ENCODE measurements around the gene TRIM45. TPM values are rescaled to one million over a fixed set of nuclear protein-coding genes. Genes with fewer than 3 reads are reported as not detected.

Gene TRIM45
- total RNA-seq, 4 donors from 2014 or later, result 0.60 to 2.0 (median 0.87) TPM

GRCh38 chr1:117076648-117077047 lies 44.9 kb downstream of the TRIM45 start:
- DNase-seq (ENCODE audit: low spot score) (no peak), ATAC-seq (ENCODE audit: low FRiP score) (no peak)
- TF ChIP-seq, protein P1, sequence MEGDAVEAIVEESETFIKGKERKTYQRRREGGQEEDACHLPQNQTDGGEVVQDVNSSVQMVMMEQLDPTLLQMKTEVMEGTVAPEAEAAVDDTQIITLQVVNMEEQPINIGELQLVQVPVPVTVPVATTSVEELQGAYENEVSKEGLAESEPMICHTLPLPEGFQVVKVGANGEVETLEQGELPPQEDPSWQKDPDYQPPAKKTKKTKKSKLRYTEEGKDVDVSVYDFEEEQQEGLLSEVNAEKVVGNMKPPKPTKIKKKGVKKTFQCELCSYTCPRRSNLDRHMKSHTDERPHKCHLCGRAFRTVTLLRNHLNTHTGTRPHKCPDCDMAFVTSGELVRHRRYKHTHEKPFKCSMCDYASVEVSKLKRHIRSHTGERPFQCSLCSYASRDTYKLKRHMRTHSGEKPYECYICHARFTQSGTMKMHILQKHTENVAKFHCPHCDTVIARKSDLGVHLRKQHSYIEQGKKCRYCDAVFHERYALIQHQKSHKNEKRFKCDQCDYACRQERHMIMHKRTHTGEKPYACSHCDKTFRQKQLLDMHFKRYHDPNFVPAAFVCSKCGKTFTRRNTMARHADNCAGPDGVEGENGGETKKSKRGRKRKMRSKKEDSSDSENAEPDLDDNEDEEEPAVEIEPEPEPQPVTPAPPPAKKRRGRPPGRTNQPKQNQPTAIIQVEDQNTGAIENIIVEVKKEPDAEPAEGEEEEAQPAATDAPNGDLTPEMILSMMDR (IDR thresholded peaks at IDR 0.05), result no peak

DNA sequence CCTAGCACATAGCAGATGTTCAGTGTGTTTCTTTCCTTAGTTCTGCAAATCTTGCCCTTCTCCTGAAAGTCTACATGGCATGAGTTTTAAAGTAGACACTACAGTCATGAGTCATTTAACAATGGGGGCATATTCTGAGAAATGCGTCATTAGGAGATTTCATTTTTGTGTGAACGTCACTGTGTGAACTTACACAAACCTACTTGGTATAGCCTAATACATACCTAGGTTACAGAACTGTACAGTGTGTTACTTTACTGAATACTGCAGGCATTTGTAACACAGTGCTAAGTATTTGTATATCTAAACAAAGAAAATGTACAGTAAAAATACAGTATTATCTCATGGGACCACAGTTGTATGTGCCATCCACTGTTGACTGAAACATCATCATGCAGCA lies 51.4 kb downstream of the TRIM45 start:
- DNase-seq (ENCODE audit: low spot score) (no peak), ATAC-seq (ENCODE audit: low FRiP score) (no peak)
- TF ChIP-seq, protein P1 (IDR thresholded peaks at IDR 0.05), result no peak

DNA sequence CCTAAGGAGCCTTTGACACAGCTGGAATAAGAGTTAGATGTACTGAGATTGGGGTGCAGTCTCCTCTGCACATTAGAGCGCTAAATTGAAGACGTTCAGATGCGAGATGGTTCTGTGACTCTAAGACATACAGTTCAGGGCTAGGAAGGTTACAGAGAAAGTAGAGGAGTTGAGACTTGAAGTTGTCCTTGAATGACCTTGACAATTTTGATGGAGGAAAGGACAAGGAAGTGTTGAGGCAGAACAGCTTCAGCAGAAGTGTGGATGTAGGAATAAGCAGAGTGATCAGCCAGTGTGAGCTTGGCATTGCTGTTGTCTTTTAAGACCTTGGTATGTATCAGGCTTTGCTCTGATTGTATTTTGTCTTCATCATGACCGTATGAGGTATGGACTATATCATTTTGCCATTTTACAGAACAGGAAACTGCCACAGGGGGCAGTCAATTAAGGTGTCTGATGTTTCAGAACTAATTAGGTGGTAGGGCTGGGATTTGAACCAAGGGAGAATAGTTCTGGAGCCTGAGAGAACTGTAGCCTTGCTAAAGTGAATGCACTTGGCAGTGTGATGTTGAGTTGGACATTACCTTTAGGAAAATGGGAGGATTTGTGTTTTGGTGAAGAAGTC lies 52.2 kb downstream of the TRIM45 start:
- DNase-seq (ENCODE audit: low spot score), result no peak
- ATAC-seq (ENCODE audit: low FRiP score), result no peak
- TF ChIP-seq, protein P1 (IDR thresholded peaks at IDR 0.05), result no peak

DNA sequence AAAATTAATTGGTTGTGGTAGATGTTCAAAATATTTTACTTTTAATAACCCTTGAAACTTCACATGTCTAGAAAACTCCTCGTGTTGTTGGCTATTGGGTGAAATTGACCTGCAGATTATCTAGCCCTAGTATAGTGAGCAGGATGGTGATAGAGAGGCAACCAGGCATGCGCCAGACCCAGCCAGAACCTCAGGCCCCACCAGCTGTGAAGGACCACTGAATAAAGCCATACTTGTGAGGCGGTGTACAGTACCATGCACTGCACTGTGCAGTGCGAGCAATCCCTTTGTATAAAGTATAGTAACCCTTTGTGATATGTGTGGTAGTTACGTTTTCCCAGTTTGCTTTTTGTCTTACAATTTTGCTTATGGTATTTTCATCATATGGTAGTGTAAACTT lies 53.0 kb downstream of the TRIM45 start:
- TF ChIP-seq, protein P1 (IDR thresholded peaks at IDR 0.05), result no peak
- no peak for DNase-seq (ENCODE audit: low spot score)
- no peak for ATAC-seq (ENCODE audit: low FRiP score)

DNA sequence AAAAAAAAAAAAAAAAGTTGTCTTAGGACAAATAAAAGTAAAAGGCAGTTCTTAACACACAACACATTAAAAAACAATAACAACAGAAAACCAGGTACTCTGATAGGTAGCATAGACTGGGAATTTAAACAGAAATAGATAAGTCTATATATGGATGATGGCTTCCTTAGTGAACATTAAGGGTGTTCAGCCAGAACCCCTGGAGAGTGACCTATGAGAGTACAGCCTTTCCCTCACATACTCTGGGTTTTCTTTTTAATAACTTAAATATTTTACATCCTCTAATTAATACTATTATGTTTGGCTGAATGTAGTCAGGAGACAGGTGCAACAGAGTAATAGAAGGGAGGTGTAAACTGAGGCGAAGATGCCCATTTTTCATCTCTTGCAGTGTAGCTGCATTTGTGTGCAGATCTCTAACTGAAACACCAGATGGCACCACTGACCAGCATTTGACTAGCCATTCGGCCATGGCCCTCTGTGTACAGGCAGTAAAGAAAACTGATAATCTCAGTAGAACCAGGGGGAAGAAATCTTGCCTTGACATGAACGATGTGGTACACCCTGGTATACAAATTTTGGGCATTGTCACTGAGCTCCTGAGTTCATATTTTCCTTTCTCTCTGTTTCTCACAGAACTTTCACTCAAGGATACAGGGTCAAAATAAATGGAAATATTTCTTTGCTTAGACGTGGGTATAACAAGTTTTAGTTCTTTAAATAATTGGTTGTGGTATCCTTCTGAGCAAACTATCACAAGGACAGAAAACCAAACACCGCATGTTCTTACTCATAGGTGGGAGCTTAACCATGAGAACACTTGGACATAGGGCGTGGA lies 53.8 kb downstream of the TRIM45 start:
- ATAC-seq (ENCODE audit: low FRiP score) (peak; percentile 85), DNase-seq (ENCODE audit: low spot score) (no peak)
- TF ChIP-seq, protein P1 (IDR thresholded peaks at IDR 0.05), result no peak

GRCh38 chr1:117066367-117066766 lies 55.2 kb downstream of the TRIM45 start:
- DNase-seq (ENCODE audit: low spot score) (no peak), ATAC-seq (ENCODE audit: low FRiP score) (no peak)
- TF ChIP-seq, protein P1 (IDR thresholded peaks at IDR 0.05), result no peak

All from omental fat pad (tissue), 4 donors.